Measurements from ENCODE around the gene NAA20. TPM values are rescaled to one million over a fixed set of nuclear protein-coding genes. Genes with fewer than 3 reads are reported as not detected.
A peak's percentile ranks its signal among the peaks of the same experiment; 100 is the strongest.

The NAA20 gene
- total RNA-seq, 2 experiments from 2014 or later = 18.8 to 18.9 TPM

GRCh38 chr20:19998990-19999705, 18.0 kb upstream of the NAA20 start:
- Histone ChIP-seq H3K4me3 (ENCODE audit: low read length) (no peak overlapping the region), H3K27ac (ENCODE audit: low read depth in 1 of 2, low read length in 2 of 2) (no peak overlapping the region), H3K27me3 (ENCODE audit: control insufficient read depth in 1 of 2, insufficient read depth in 2 of 2, low read length in 2 of 2) (peaks cover 0 to 7% of the 10 kb centered on the region in 2 experiments), H3K36me3 (ENCODE audit: insufficient read depth, low read length) (no peaks in the 10 kb centered on the region), H3K4me1 (ENCODE audit: insufficient read depth, low read length) (peaks cover 14% of the 10 kb centered on the region), H3K9me3 (ENCODE audit: control insufficient read depth in 1 of 2, insufficient read depth in 1 of 2, low read length in 2 of 2) (no peaks in the 10 kb centered on the region)
- ATAC-seq (ENCODE audit: poor library complexity) (no peak), DNase-seq (no peak)
- Mint-ChIP-seq H3K27me3 (peaks cover 58% of the 10 kb centered on the region), H3K4me1 (ENCODE audit: low read depth) (peaks cover 17% of the 10 kb centered on the region), H3K27ac (no peak overlapping the region), H3K36me3 (ENCODE audit: low read depth) (no peaks in the 10 kb centered on the region), H3K9me3 (no peaks in the 10 kb centered on the region), H3K4me3 (no peak overlapping the region)
- TF ChIP-seq, protein P1, sequence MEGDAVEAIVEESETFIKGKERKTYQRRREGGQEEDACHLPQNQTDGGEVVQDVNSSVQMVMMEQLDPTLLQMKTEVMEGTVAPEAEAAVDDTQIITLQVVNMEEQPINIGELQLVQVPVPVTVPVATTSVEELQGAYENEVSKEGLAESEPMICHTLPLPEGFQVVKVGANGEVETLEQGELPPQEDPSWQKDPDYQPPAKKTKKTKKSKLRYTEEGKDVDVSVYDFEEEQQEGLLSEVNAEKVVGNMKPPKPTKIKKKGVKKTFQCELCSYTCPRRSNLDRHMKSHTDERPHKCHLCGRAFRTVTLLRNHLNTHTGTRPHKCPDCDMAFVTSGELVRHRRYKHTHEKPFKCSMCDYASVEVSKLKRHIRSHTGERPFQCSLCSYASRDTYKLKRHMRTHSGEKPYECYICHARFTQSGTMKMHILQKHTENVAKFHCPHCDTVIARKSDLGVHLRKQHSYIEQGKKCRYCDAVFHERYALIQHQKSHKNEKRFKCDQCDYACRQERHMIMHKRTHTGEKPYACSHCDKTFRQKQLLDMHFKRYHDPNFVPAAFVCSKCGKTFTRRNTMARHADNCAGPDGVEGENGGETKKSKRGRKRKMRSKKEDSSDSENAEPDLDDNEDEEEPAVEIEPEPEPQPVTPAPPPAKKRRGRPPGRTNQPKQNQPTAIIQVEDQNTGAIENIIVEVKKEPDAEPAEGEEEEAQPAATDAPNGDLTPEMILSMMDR (IDR thresholded peaks at IDR 0.05) = no peak
- intact Hi-C loops (cut with DNase I, micrococcal nuclease) = loop anchor here (10.0 kb wide), 3 partner anchors 56 to 1584 kb away; partner anchors contain the start of genes CFAP61 (in 1 of the 2) and CRNKL1 (in 1 of the 2)
- ChIA-PET POLR2A (no interaction called here), CTCF (no interaction called here)

GRCh38 chr20:20000211-20000968, 16.8 kb upstream of the NAA20 start:
- Histone ChIP-seq H3K4me3 (ENCODE audit: low read length) (no peak overlapping the region), H3K9me3 (ENCODE audit: control insufficient read depth in 1 of 2, insufficient read depth in 1 of 2, low read length in 2 of 2) (no peaks in the 10 kb centered on the region), H3K4me1 (ENCODE audit: insufficient read depth, low read length) (peaks cover 14% of the 10 kb centered on the region), H3K27me3 (ENCODE audit: control insufficient read depth in 1 of 2, insufficient read depth in 2 of 2, low read length in 2 of 2) (peaks cover 4 to 7% of the 10 kb centered on the region in 2 experiments), H3K36me3 (ENCODE audit: insufficient read depth, low read length) (no peaks in the 10 kb centered on the region), H3K27ac (ENCODE audit: low read depth in 1 of 2, low read length in 2 of 2) (no peak overlapping the region)
- Mint-ChIP-seq H3K27ac (no peak overlapping the region), H3K27me3 (peaks cover 62% of the 10 kb centered on the region), H3K9me3 (no peaks in the 10 kb centered on the region), H3K36me3 (ENCODE audit: low read depth) (no peaks in the 10 kb centered on the region), H3K4me1 (ENCODE audit: low read depth) (peaks cover 17% of the 10 kb centered on the region), H3K4me3 (no peak overlapping the region)
- CTCF ChIA-PET = no interaction called here
- ATAC-seq (ENCODE audit: poor library complexity) = no peak
- DNase-seq = no peak
- POLR2A ChIA-PET = no interaction called here
- intact Hi-C loops (cut with DNase I, micrococcal nuclease) = no loop called here
- TF ChIP-seq, protein P1 (IDR thresholded peaks at IDR 0.05) = no peak

DNA sequence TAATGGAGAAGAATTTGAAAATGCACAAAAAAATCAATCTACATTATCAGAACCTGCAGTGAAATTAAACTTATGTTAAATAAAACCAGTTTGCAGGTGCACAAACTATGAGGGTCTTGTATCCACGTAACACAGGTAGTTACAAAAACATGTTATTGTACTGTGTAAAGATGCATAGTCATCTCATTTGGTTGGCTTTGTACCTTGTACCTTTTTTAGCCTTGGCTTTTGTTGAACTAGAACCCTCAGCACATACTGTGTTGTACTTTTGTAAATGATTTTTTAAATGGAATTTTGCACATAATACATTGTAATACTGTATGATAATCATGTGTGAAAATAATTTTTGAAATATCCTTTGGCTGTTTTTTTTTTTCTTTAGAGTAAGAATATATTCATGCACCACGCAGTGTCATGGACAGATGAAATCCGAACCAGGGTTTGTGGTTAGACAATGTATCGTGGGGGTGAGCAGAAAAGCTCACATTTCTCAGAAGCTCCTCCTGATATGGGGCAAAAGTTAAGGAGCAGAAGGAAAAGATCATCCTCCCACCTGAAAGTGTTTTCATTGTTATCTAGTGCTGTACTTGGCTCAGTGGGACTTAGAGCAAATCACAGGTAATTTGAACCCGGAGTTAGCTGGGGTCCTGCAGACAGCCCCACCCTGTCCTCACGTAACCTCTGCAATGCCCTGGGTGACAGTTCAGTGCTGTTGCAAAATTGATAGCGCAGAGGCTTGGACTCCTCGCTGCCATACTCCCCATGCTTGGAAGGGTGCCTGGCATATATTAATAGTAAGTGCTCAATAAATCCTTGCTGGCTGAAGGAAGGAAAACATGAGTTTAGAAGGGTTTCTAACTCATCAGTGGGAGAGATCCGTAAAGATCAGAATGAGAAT, 14.8 kb upstream of the NAA20 start:
- POLR2A ChIA-PET = no interaction called here
- CTCF ChIA-PET = interaction anchor here (1.1 kb wide), 1 partner anchor 23 kb away, joined by 3 read pairs; no protein-coding TSS in a partner anchor
- Histone ChIP-seq H3K27ac (ENCODE audit: low read depth in 1 of 2, low read length in 2 of 2) (no peak overlapping the region), H3K36me3 (ENCODE audit: insufficient read depth, low read length) (no peaks in the 10 kb centered on the region), H3K4me3 (ENCODE audit: low read length) (peak overlapping the region; percentile 25), H3K9me3 (ENCODE audit: control insufficient read depth in 1 of 2, insufficient read depth in 1 of 2, low read length in 2 of 2) (no peaks in the 10 kb centered on the region), H3K4me1 (ENCODE audit: insufficient read depth, low read length) (peaks cover 14% of the 10 kb centered on the region), H3K27me3 (ENCODE audit: control insufficient read depth in 1 of 2, insufficient read depth in 2 of 2, low read length in 2 of 2) (peaks cover 7% of the 10 kb centered on the region in 2 experiments)
- TF ChIP-seq, protein P1 (IDR thresholded peaks at IDR 0.05) = no peak
- Mint-ChIP-seq H3K4me3 (no peak overlapping the region), H3K4me1 (ENCODE audit: low read depth) (peaks cover 17% of the 10 kb centered on the region), H3K27me3 (peaks cover 67% of the 10 kb centered on the region), H3K27ac (no peak overlapping the region), H3K9me3 (no peaks in the 10 kb centered on the region), H3K36me3 (ENCODE audit: low read depth) (no peaks in the 10 kb centered on the region)
- no peak for DNase-seq
- no peak for ATAC-seq (ENCODE audit: poor library complexity)
- intact Hi-C loops (cut with DNase I, micrococcal nuclease) = no loop called here
